Nephron (organoid): Measurements from ENCODE around the gene COMMD10.

ENCODE experiments used
- H3K27ac Mint-ChIP-seq, 3 experiments: 2 replicates each; pipeline ENCODE4 v1.8.0; 2020; ENCODE audit warnings: mixed read lengths in 3 of 3, mild to moderate bottlenecking in 2 of 3, moderate library complexity in 1 of 3
- H3K27me3 Mint-ChIP-seq: 2 replicates; pipeline ENCODE4 v1.8.0; 2021; ENCODE audit warnings: low read depth, mild to moderate bottlenecking, moderate library complexity, mixed read lengths
- H3K36me3 Mint-ChIP-seq: 2 replicates; pipeline ENCODE4 v1.8.0; 2020; ENCODE audit warnings: low read depth, mixed read lengths
- H3K4me1 Mint-ChIP-seq: 2 replicates; pipeline ENCODE4 v1.8.0; 2020; ENCODE audit warnings: mixed read lengths
- H3K4me3 Mint-ChIP-seq, 3 experiments: 2 replicates each; pipeline ENCODE4 v1.8.0; 2020; ENCODE audit warnings: mild to moderate bottlenecking in 3 of 3, mixed read lengths in 3 of 3, moderate library complexity in 2 of 3
- H3K9me3 Mint-ChIP-seq: 2 replicates; pipeline ENCODE4 v1.8.0; 2020; ENCODE audit warnings: mixed read lengths
- CTCF ChIP-seq, 3 experiments: fragments of 200-600 bp; sonication (generic); IDR thresholded peaks; one replicate each; pipeline ENCODE4 v1.5.0; 2021; ENCODE audit warnings: antibody characterized with exemption in 3 of 3; ENCODE audit not compliant: unreplicated experiment in 3 of 3

The COMMD10 gene

GRCh38 chr5:116135344-116135743 is 50.5 kb downstream of the COMMD10 start:
- H3K4me3 Mint-ChIP-seq: no peak overlapping the region
- peaks cover 23% of the 10 kb centered on the region for H3K4me1 Mint-ChIP-seq
- TF ChIP-seq CTCF (IDR thresholded peaks at IDR 0.05; ENCODE audit: unreplicated experiment in 3 of 3): no peak
- H3K27me3 Mint-ChIP-seq: no peaks in the 10 kb centered on the region
- H3K27ac Mint-ChIP-seq: no peak overlapping the region
- no peaks in the 10 kb centered on the region for H3K9me3 Mint-ChIP-seq
- H3K36me3 Mint-ChIP-seq: no peaks in the 10 kb centered on the region

- TF ChIP-seq CTCF (IDR thresholded peaks at IDR 0.05; ENCODE audit: unreplicated experiment in 3 of 3): peak; percentile 77 to 86 (median 84)
- Mint-ChIP-seq H3K4me1 (peaks cover 23% of the 10 kb centered on the region), H3K27ac (peak overlapping the region; percentile 21 to 79 (median 71)), H3K27me3 (no peaks in the 10 kb centered on the region), H3K9me3 (no peaks in the 10 kb centered on the region), H3K36me3 (no peaks in the 10 kb centered on the region), H3K4me3 (no peak overlapping the region)
Measured at GRCh38 chr5:116137544-116138378, 52.9 kb downstream of the COMMD10 start.

- Mint-ChIP-seq H3K27me3 (no peaks in the 10 kb centered on the region), H3K27ac (no peak overlapping the region), H3K9me3 (no peaks in the 10 kb centered on the region), H3K4me3 (no peak overlapping the region), H3K36me3 (peaks cover 7% of the 10 kb centered on the region), H3K4me1 (peaks cover 5% of the 10 kb centered on the region)
- TF ChIP-seq CTCF (IDR thresholded peaks at IDR 0.05; ENCODE audit: unreplicated experiment in 3 of 3): peak in 1 of 3 experiments; percentile 10
Measured at GRCh38 chr5:116142495-116142894, 57.7 kb downstream of the COMMD10 start.

- Mint-ChIP-seq H3K9me3 (peaks cover 4% of the 10 kb centered on the region), H3K4me3 (no peak overlapping the region), H3K4me1 (no peaks in the 10 kb centered on the region), H3K27ac (no peak overlapping the region), H3K36me3 (peaks cover 13% of the 10 kb centered on the region), H3K27me3 (no peaks in the 10 kb centered on the region)
- TF ChIP-seq CTCF (IDR thresholded peaks at IDR 0.05; ENCODE audit: unreplicated experiment in 3 of 3): no peak
Measured at GRCh38 chr5:116144103-116144502, 59.3 kb downstream of the COMMD10 start.

GRCh38 chr5:116144991-116145390 is 60.2 kb downstream of the COMMD10 start:
- no peak overlapping the region for H3K4me3 Mint-ChIP-seq
- no peak overlapping the region for H3K27ac Mint-ChIP-seq
- no peaks in the 10 kb centered on the region for H3K4me1 Mint-ChIP-seq
- TF ChIP-seq CTCF (IDR thresholded peaks at IDR 0.05; ENCODE audit: unreplicated experiment in 3 of 3): no peak
- peaks cover 13% of the 10 kb centered on the region for H3K36me3 Mint-ChIP-seq
- no peaks in the 10 kb centered on the region for H3K27me3 Mint-ChIP-seq
- peaks cover 4% of the 10 kb centered on the region for H3K9me3 Mint-ChIP-seq

- peaks cover 13% of the 10 kb centered on the region for H3K36me3 Mint-ChIP-seq
- peaks cover 4% of the 10 kb centered on the region for H3K9me3 Mint-ChIP-seq
- no peak overlapping the region for H3K27ac Mint-ChIP-seq
- no peak for TF ChIP-seq CTCF (IDR thresholded peaks at IDR 0.05; ENCODE audit: unreplicated experiment in 3 of 3)
- H3K4me1 Mint-ChIP-seq: no peaks in the 10 kb centered on the region
- no peaks in the 10 kb centered on the region for H3K27me3 Mint-ChIP-seq
- no peak overlapping the region for H3K4me3 Mint-ChIP-seq
Measured at GRCh38 chr5:116145416-116145815, 60.6 kb downstream of the COMMD10 start.
